Measurements from ENCODE around the gene PRR7. TPM values are rescaled to one million over a fixed set of nuclear protein-coding genes. Genes with fewer than 3 reads are reported as not detected.

Gene PRR7
- total and polyA plus RNA-seq, 5 donors, result 0.27 to 0.45 (median 0.34) TPM; not detected in 1

- no peaks in the 10 kb centered on the region for H3K9me3 ChIP-seq (ENCODE audit: control insufficient read depth, low read length)
- ATAC-seq (no peak), DNase-seq (no peak)
- H3K27me3 ChIP-seq (ENCODE audit: control insufficient read depth, insufficient read depth), result no peaks in the 10 kb centered on the region
- no peak overlapping the region for H3K4me3 ChIP-seq (ENCODE audit: low read length)
- intact Hi-C loops (cut with DNase I), result no loop called here
- WGBS, result 94% methylated on average over 25 of the region's 25 CpGs
- no peaks in the 10 kb centered on the region for H3K4me1 ChIP-seq (ENCODE audit: control insufficient read depth, insufficient read depth, low read length)
- no peak overlapping the region for H3K27ac ChIP-seq (ENCODE audit: low read length)
These were observed 20.2 kb downstream of the PRR7 start for GRCh38 chr5:177466861-177467260.

GRCh38 chr5:177467436-177467835 lies 20.8 kb downstream of the PRR7 start:
- ATAC-seq (no peak), DNase-seq (no peak)
- Histone ChIP-seq H3K4me3 (ENCODE audit: low read length) (no peak overlapping the region), H3K27me3 (ENCODE audit: control insufficient read depth, insufficient read depth) (no peaks in the 10 kb centered on the region), H3K27ac (ENCODE audit: low read length) (no peak overlapping the region), H3K4me1 (ENCODE audit: control insufficient read depth, insufficient read depth, low read length) (no peaks in the 10 kb centered on the region), H3K9me3 (ENCODE audit: control insufficient read depth, low read length) (no peaks in the 10 kb centered on the region)
- intact Hi-C loops (cut with DNase I), result no loop called here
- WGBS, result 96% methylated on average over 31 of the region's 31 CpGs

GRCh38 chr5:177468329-177468684 lies 21.7 kb downstream of the PRR7 start:
- Histone ChIP-seq H3K4me1 (ENCODE audit: control insufficient read depth, insufficient read depth, low read length) (no peaks in the 10 kb centered on the region), H3K4me3 (ENCODE audit: low read length) (no peak overlapping the region), H3K9me3 (ENCODE audit: control insufficient read depth, low read length) (no peaks in the 10 kb centered on the region), H3K27me3 (ENCODE audit: control insufficient read depth, insufficient read depth) (no peaks in the 10 kb centered on the region), H3K27ac (ENCODE audit: low read length) (no peak overlapping the region)
- WGBS, result 83% methylated on average over 2 of the region's 2 CpGs
- ATAC-seq (no peak), DNase-seq (no peak)
- intact Hi-C loops (cut with DNase I), result no loop called here

GRCh38 chr5:177468685-177469628 lies 22.3 kb downstream of the PRR7 start:
- peaks cover under 1% of the 10 kb centered on the region for H3K4me1 ChIP-seq (ENCODE audit: control insufficient read depth, insufficient read depth, low read length)
- 51% methylated on average over 25 of the region's 25 CpGs for WGBS
- no peaks in the 10 kb centered on the region for H3K27me3 ChIP-seq (ENCODE audit: control insufficient read depth, insufficient read depth)
- no peak overlapping the region for H3K27ac ChIP-seq (ENCODE audit: low read length)
- peak; percentile 80 to 89 (median 85) for DNase-seq
- no peak overlapping the region for H3K4me3 ChIP-seq (ENCODE audit: low read length)
- peak; percentile 50 to 58 for ATAC-seq
- H3K9me3 ChIP-seq (ENCODE audit: control insufficient read depth, low read length), result no peaks in the 10 kb centered on the region
- intact Hi-C loops (cut with DNase I), result no loop called here

- Histone ChIP-seq H3K4me3 (ENCODE audit: low read length) (no peak overlapping the region), H3K27me3 (ENCODE audit: control insufficient read depth, insufficient read depth) (no peaks in the 10 kb centered on the region), H3K9me3 (ENCODE audit: control insufficient read depth, low read length) (no peaks in the 10 kb centered on the region), H3K27ac (ENCODE audit: low read length) (no peak overlapping the region), H3K4me1 (ENCODE audit: control insufficient read depth, insufficient read depth, low read length) (peaks cover 2% of the 10 kb centered on the region)
- 59% methylated on average over 8 of the region's 8 CpGs for WGBS
- intact Hi-C loops (cut with DNase I), result no loop called here
- no peak for ATAC-seq
- DNase-seq, result no peak
These were observed 23.3 kb downstream of the PRR7 start for GRCh38 chr5:177469750-177470525.

- H3K9me3 ChIP-seq (ENCODE audit: control insufficient read depth, low read length), result no peaks in the 10 kb centered on the region
- no peak overlapping the region for H3K4me3 ChIP-seq (ENCODE audit: low read length)
- H3K27me3 ChIP-seq (ENCODE audit: control insufficient read depth, insufficient read depth), result no peaks in the 10 kb centered on the region
- DNase-seq, result no peak
- 83% methylated on average over 10 of the region's 10 CpGs for WGBS
- H3K4me1 ChIP-seq (ENCODE audit: control insufficient read depth, insufficient read depth, low read length), result peaks cover 2% of the 10 kb centered on the region
- no peak for ATAC-seq
- no peak overlapping the region for H3K27ac ChIP-seq (ENCODE audit: low read length)
- intact Hi-C loops (cut with DNase I), result no loop called here
These were observed 24.3 kb downstream of the PRR7 start for GRCh38 chr5:177470759-177471536.

- H3K4me1 ChIP-seq (ENCODE audit: control insufficient read depth, insufficient read depth, low read length), result peaks cover 2% of the 10 kb centered on the region
- H3K27ac ChIP-seq (ENCODE audit: low read length), result peak overlapping the region; percentile 18
- DNase-seq, result peak; percentile 83 to 92 (median 91)
These were observed 25.2 kb downstream of the PRR7 start for GRCh38 chr5:177471610-177472356.

GRCh38 chr5:177472460-177473442 lies 26.1 kb downstream of the PRR7 start:
- intact Hi-C loops (cut with DNase I), result no loop called here
- WGBS, result 1% methylated on average over 88 of the region's 93 CpGs
- Histone ChIP-seq H3K9me3 (ENCODE audit: control insufficient read depth, low read length) (no peaks in the 10 kb centered on the region), H3K4me1 (ENCODE audit: control insufficient read depth, insufficient read depth, low read length) (peaks cover 2% of the 10 kb centered on the region), H3K27me3 (ENCODE audit: control insufficient read depth, insufficient read depth) (no peaks in the 10 kb centered on the region), H3K27ac (ENCODE audit: low read length) (peak overlapping the region; percentile 41), H3K4me3 (ENCODE audit: low read length) (peak overlapping the region; percentile 87)
- ATAC-seq (peak in 1 of 2 donors; percentile 10), DNase-seq (peak in 2 of 3 donors; percentile 76 to 78)

More at GRCh38 chr5:177471610-177472356, 25.2 kb downstream of the PRR7 start:
- H3K9me3 ChIP-seq (ENCODE audit: control insufficient read depth, low read length), result no peaks in the 10 kb centered on the region
- peak; percentile 38 to 64 for ATAC-seq
- H3K27me3 ChIP-seq (ENCODE audit: control insufficient read depth, insufficient read depth), result no peaks in the 10 kb centered on the region
- intact Hi-C loops (cut with DNase I), result no loop called here
- 38% methylated on average over 14 of the region's 14 CpGs for WGBS
- H3K4me3 ChIP-seq (ENCODE audit: low read length), result peak overlapping the region; percentile 87

GRCh38 chr5:177473443-177474001 lies 26.9 kb downstream of the PRR7 start, which contains the start of gene DBN1:
TSS of gene DBN1 (minus strand) at chr5:177473634. CDS start at chr5:177473521, 113 bp downstream.
- ATAC-seq, result peak; percentile 37 to 46
- H3K9me3 ChIP-seq (ENCODE audit: control insufficient read depth, low read length), result no peaks in the 10 kb centered on the region
- H3K27ac ChIP-seq (ENCODE audit: low read length), result peak within 1 kb of the TSS; percentile 41
- DNase-seq, result peak; percentile 67 to 87 (median 86)
- intact Hi-C loops (cut with DNase I), result no loop called here
- no peaks in the 10 kb centered on the region for H3K27me3 ChIP-seq (ENCODE audit: control insufficient read depth, insufficient read depth)
- H3K4me3 ChIP-seq (ENCODE audit: low read length), result peak within 1 kb of the TSS; percentile 87
- WGBS, result 2% methylated on average over 61 of the region's 69 CpGs
- H3K4me1 ChIP-seq (ENCODE audit: control insufficient read depth, insufficient read depth, low read length), result peaks cover 2% of the 10 kb centered on the region

Data from right cardiac atrium (tissue), 5 donors.